SK-MEL-5 (cell line): ENCODE results near the gene MAML2. TPM values are rescaled to one million over a fixed set of nuclear protein-coding genes. Genes with fewer than 3 reads are reported as not detected.

Experiments
- DNase-seq: peaks from one replicate; pipeline ENCODE4 v3.0.0-alpha.2; 2016; ENCODE audit warnings: low read depth, low spot score
- in situ Hi-C: cut with HindIII; loops from 2 replicates; pipeline ENCODE4 v1.10.0; 2016; ENCODE audit warnings: low sequenced_read_pairs, high pct_unique_total_duplicates, low pct_unique_long_range_greater_than_20kb
- total RNA-seq: library from RNA; depleted of rRNA; stranded (reverse); fragments of >200 nt; shearing (Covaris generic); gene quantifications from 2 replicates; pipeline ENCODE4 v1.2.3, GENCODE V29; 2014

MAML2 gene
- total RNA-seq, 1 experiment from 2014 or later, result 3.5 TPM

- in situ Hi-C loops, result no loop called here
- DNase-seq, result no peak
These were observed 195.0 kb downstream of the MAML2 start for GRCh38 chr11:96147906-96148486.

GRCh38 chr11:96147186-96147585 lies 195.8 kb downstream of the MAML2 start:
- in situ Hi-C loops, result no loop called here
- no peak for DNase-seq

- in situ Hi-C loops, result no loop called here
- DNase-seq, result no peak
These were observed 196.2 kb downstream of the MAML2 start for GRCh38 chr11:96146765-96147164.

GRCh38 chr11:96145163-96145585 lies 197.8 kb downstream of the MAML2 start:
- DNase-seq, result no peak
- in situ Hi-C loops, result no loop called here

- DNase-seq, result no peak
- in situ Hi-C loops, result no loop called here
These were observed 198.4 kb downstream of the MAML2 start for GRCh38 chr11:96144553-96144952.

- in situ Hi-C loops, result no loop called here
- DNase-seq, result peak; percentile 77
These were observed 199.9 kb downstream of the MAML2 start for GRCh38 chr11:96143041-96143521.

GRCh38 chr11:96141626-96142025 lies 201.4 kb downstream of the MAML2 start:
- in situ Hi-C loops, result no loop called here
- no peak for DNase-seq

GRCh38 chr11:96139691-96140090 lies 203.3 kb downstream of the MAML2 start:
- no peak for DNase-seq
- in situ Hi-C loops, result no loop called here

GRCh38 chr11:96137373-96137772 lies 205.6 kb downstream of the MAML2 start:
- peak; percentile 57 for DNase-seq
- in situ Hi-C loops, result no loop called here

GRCh38 chr11:96136613-96137298 lies 206.2 kb downstream of the MAML2 start:
- in situ Hi-C loops, result no loop called here
- DNase-seq, result no peak

GRCh38 chr11:96134602-96135001 lies 208.4 kb downstream of the MAML2 start:
- DNase-seq, result no peak
- in situ Hi-C loops, result no loop called here

- in situ Hi-C loops, result no loop called here
These were observed 210.6 kb downstream of the MAML2 start for GRCh38 chr11:96132437-96132836.

GRCh38 chr11:96130061-96130620 lies 212.9 kb downstream of the MAML2 start:
- in situ Hi-C loops, result no loop called here
- no peak for DNase-seq

More at GRCh38 chr11:96132437-96132836, 210.6 kb downstream of the MAML2 start:
- no peak for DNase-seq

- peak; percentile 76 for DNase-seq
- in situ Hi-C loops, result no loop called here
These were observed 215.4 kb downstream of the MAML2 start for GRCh38 chr11:96127596-96127959.

GRCh38 chr11:96126917-96127595 lies 215.9 kb downstream of the MAML2 start:
- no peak for DNase-seq
- in situ Hi-C loops, result no loop called here

GRCh38 chr11:96125400-96125799 lies 217.6 kb downstream of the MAML2 start:
- DNase-seq, result no peak
- in situ Hi-C loops, result no loop called here

- in situ Hi-C loops, result no loop called here
- DNase-seq, result no peak
These were observed 218.8 kb downstream of the MAML2 start for GRCh38 chr11:96124155-96124554.

- DNase-seq, result no peak
- in situ Hi-C loops, result no loop called here
These were observed 219.7 kb downstream of the MAML2 start for GRCh38 chr11:96123301-96123700.
